ENCODE data around the gene CEP85. TPM values are rescaled to one million over a fixed set of nuclear protein-coding genes. Genes with fewer than 3 reads are reported as not detected.

CEP85 gene
- total and polyA plus RNA-seq, 9 of the 15 experiments (the other 6 are each of a cell fraction or from before 2014, with no cell fraction given), result 42.1 to 140 (median 92.6) TPM

DNA sequence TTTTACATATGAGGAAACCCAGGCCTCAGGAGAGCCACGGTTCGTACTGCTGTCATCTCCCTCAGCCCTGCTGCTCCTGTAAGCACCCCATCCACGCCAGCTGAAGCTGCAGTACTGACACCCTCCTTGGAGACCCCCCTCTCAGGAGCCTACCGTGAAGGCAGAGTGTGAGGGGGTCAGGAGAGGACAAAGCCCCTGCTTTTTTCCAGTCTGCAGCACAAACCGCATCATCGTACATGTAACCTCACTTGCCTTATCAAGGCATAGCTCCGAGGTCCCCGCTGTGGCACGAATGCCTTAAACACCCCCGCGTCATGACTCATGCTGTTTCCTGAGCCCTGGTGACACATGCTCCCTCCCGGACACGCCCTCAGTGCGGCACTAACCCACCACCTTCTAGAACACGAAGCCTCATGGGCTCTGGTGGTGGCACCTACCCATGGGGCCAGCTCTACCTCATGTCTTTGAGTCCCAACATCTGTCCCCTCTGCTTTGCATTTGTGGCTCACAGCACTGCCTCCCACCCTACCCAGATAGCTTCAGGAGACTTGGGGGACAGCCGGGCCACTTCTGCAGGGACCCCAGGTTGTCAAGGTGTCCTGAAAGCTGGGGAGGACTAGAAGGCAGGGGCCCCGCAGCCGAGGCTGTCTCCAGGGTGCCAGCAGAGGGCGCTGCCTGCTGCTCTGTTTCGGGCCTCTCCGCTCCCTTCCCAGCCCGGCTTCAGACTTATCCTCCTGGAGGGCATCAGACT lies 50.8 kb downstream of the CEP85 start (continued):
- TF ChIP-seq MLLT1 (IDR thresholded peaks at IDR 0.05) (peak; percentile 22 to 79; a peak in 2 of 4 replicates), GATAD2B (IDR thresholded peaks at IDR 0.05; ENCODE audit: borderline replicate concordance) (peak; percentile 67; the same call in 1 of the 2 replicates), TFAM (CRISPR knock-in tag; conservative IDR thresholded peaks at IDR 0.05) (no peak), NFE2L1 (tag; IDR thresholded peaks at IDR 0.05; ENCODE audit: borderline replicate concordance, low read depth) (no peak), RBFOX2 (IDR thresholded peaks at IDR 0.05; ENCODE audit: low read depth, low read length) (peak; percentile 32; the same call in 1 of the 2 replicates), HSF4 (CRISPR knock-in tag; IDR thresholded peaks at IDR 0.05; ENCODE audit: borderline replicate concordance) (no peak), XRCC4 (IDR thresholded peaks at IDR 0.05; ENCODE audit: extremely low read depth, insufficient read depth, insufficient read length) (no peak), TGIF2 (CRISPR knock-in tag; IDR thresholded peaks at IDR 0.05) (no peak), ATF1 (CRISPR knock-in tag; IDR thresholded peaks at IDR 0.05) (no peak), ATF1 (tag; IDR thresholded peaks at IDR 0.05) (peak; percentile 93), DDX20 (tag; IDR thresholded peaks at IDR 0.05; ENCODE audit: low read depth) (no peak), LEF1 (IDR thresholded peaks at IDR 0.05) (peak; percentile 89), RAD51 (IDR thresholded peaks at IDR 0.05; ENCODE audit: borderline replicate concordance, low read depth) (no peak; the same call in 1 of the 2 replicates), GTF2E2 (tag; IDR thresholded peaks at IDR 0.05) (no peak), ZNF263 (CRISPR knock-in tag; IDR thresholded peaks at IDR 0.05; ENCODE audit: borderline replicate concordance) (peak; percentile 68), JUND (IDR thresholded peaks at IDR 0.05; ENCODE audit: borderline replicate concordance, low read depth, low read length) (peak; percentile 100), JUND (tag; IDR thresholded peaks at IDR 0.05; ENCODE audit: borderline replicate concordance, low read depth, low read length) (peak; percentile 99), BACH1 (tag; IDR thresholded peaks at IDR 0.05) (peak; percentile 80; the same call in 1 of the 2 replicates), HEY1 (CRISPR knock-in tag; IDR thresholded peaks at IDR 0.05; ENCODE audit: borderline replicate concordance) (no peak; the same call in 1 of the 2 replicates), MTF1 (CRISPR knock-in tag; IDR thresholded peaks at IDR 0.05; ENCODE audit: borderline replicate concordance) (no peak), SOX6 (IDR thresholded peaks at IDR 0.05) (peak; percentile 80), CHD2 (IDR thresholded peaks at IDR 0.05; ENCODE audit: low read depth, low read length) (peak; percentile 22; the same call in 1 of the 2 replicates), DPF2 (IDR thresholded peaks at IDR 0.05) (peak; percentile 99), ARID1B (IDR thresholded peaks at IDR 0.05) (peak; percentile 96), HMG20B (CRISPR knock-in tag; IDR thresholded peaks at IDR 0.05) (no peak), SP2 (IDR thresholded peaks at IDR 0.05; ENCODE audit: extremely low read depth, low read depth, low read length, poor library complexity, severe bottlenecking) (no peak), FOS (IDR thresholded peaks at IDR 0.05; ENCODE audit: extremely low read depth, insufficient read length) (peak; percentile 88), CTBP1 (IDR thresholded peaks at IDR 0.05; ENCODE audit: borderline replicate concordance) (peak; percentile 96)
- TF ChIP-seq, protein P1, sequence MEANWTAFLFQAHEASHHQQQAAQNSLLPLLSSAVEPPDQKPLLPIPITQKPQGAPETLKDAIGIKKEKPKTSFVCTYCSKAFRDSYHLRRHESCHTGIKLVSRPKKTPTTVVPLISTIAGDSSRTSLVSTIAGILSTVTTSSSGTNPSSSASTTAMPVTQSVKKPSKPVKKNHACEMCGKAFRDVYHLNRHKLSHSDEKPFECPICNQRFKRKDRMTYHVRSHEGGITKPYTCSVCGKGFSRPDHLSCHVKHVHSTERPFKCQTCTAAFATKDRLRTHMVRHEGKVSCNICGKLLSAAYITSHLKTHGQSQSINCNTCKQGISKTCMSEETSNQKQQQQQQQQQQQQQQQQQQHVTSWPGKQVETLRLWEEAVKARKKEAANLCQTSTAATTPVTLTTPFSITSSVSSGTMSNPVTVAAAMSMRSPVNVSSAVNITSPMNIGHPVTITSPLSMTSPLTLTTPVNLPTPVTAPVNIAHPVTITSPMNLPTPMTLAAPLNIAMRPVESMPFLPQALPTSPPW (CRISPR knock-in tag; IDR thresholded peaks at IDR 0.05), result peak; percentile 84

Data from K562 (cell line).